NCI-H146 treated with DMSO at 0.1 percent for 48 hours (cell line): ENCODE results near the gene NKAP.
"Not testable (repeated sequence)": the region's sequence is repeated elsewhere in the genome, so short reads cannot be mapped to it uniquely, and the experiment has no call there.

Experiments used
- DNase-seq: peaks from one replicate; lab custom pipeline; 2025; ENCODE audit not compliant: unreplicated experiment; lab: John Stamatoyannopoulos, UW

NKAP gene

GRCh38 chrX:119943185-119943988 lies at the start of gene NKAP:
TSS of gene NKAP (minus strand) at chrX:119943751. CDS start at chrX:119943605, 146 bp downstream.
- DNase-seq: peak; percentile 75

GRCh38 chrX:119991005-119991787 lies 47.6 kb upstream of the NKAP start:
- no peak for DNase-seq

GRCh38 chrX:119990556-119991004 lies 47.0 kb upstream of the NKAP start:
- DNase-seq: no peak

GRCh38 chrX:119989905-119990555 lies 46.5 kb upstream of the NKAP start:
- no peak for DNase-seq

- DNase-seq: no peak
Observed at GRCh38 chrX:119986203-119986602, 42.7 kb upstream of the NKAP start.

- DNase-seq: no peak
Observed at GRCh38 chrX:119984652-119985051, 41.1 kb upstream of the NKAP start.

- no peak for DNase-seq
Observed at GRCh38 chrX:119983494-119983893, 39.9 kb upstream of the NKAP start.

- DNase-seq: no peak
Observed at GRCh38 chrX:119982145-119982544, 38.6 kb upstream of the NKAP start.

GRCh38 chrX:119981286-119982070 lies 37.9 kb upstream of the NKAP start:
- peak; percentile 19 for DNase-seq

- DNase-seq: not testable (repeated sequence)
Observed at GRCh38 chrX:119977172-119977571, 33.6 kb upstream of the NKAP start.

GRCh38 chrX:119971184-119971583 lies 27.6 kb upstream of the NKAP start:
- no peak for DNase-seq

- no peak for DNase-seq
Observed at GRCh38 chrX:119970574-119970973, 27.0 kb upstream of the NKAP start.

- not testable (repeated sequence) for DNase-seq
Observed at GRCh38 chrX:119966837-119967236, 23.3 kb upstream of the NKAP start.

- no peak for DNase-seq
Observed at GRCh38 chrX:119960625-119961024, 17.1 kb upstream of the NKAP start.

GRCh38 chrX:119955807-119956570 lies 12.4 kb upstream of the NKAP start:
- DNase-seq: not testable (repeated sequence)

GRCh38 chrX:119954374-119954773 lies 10.8 kb upstream of the NKAP start:
- DNase-seq: no peak

- DNase-seq: no peak
Observed at GRCh38 chrX:119948381-119948780, 4.8 kb upstream of the NKAP start.

GRCh38 chrX:119945481-119945880 lies 1.9 kb upstream of the NKAP start:
- DNase-seq: no peak

GRCh38 chrX:119942831-119943184 lies 743 bp downstream of the NKAP start:
- no peak for DNase-seq

GRCh38 chrX:119942173-119942819 lies 1.3 kb downstream of the NKAP start:
- no peak for DNase-seq
